ENCODE data around the gene PCBP3. TPM values are rescaled to one million over a fixed set of nuclear protein-coding genes. Genes with fewer than 3 reads are reported as not detected.

The PCBP3 gene
- total and polyA plus RNA-seq, 4 donors = 0.36 to 1.6 (median 0.42) TPM

DNA sequence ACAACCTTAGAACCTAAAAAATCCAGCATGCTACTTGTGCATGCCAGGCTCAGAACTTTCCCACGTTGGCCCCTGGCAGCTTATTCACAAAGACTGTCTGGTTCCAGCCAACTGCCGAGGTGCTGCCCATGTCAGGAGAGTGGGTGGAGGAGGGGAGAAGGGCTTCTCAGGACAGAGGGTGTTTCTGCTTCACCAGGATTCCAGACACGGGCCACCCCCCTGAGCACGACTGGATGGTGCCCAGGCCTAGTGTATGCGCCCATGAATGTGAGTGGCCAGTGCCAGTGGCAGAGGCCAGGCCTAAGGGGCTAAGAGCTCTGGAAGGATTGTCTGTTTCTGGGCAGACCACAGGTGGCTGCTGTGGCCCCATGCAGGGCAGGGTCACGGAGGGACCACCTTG, 189.9 kb downstream of the PCBP3 start:
- no peak for DNase-seq (ENCODE audit: low spot score)
- Histone ChIP-seq H3K4me1 (ENCODE audit: control insufficient read depth in 4 of 4, insufficient read depth in 4 of 4, low read length in 3 of 4) (no peaks in the 10 kb centered on the region), H3K4me3 (ENCODE audit: low read depth in 1 of 3, low read length in 3 of 3) (no peak overlapping the region), H3K27ac (ENCODE audit: low read depth in 1 of 2, low read length in 2 of 2) (no peak overlapping the region), H3K27me3 (ENCODE audit: control insufficient read depth in 4 of 4, insufficient read depth in 4 of 4, low read length in 3 of 4) (no peaks in the 10 kb centered on the region), H3K9me3 (ENCODE audit: control insufficient read depth in 4 of 4, low read length in 3 of 4) (no peaks in the 10 kb centered on the region), H3K36me3 (ENCODE audit: control insufficient read depth in 4 of 4, insufficient read depth in 3 of 4, low read depth in 1 of 4, low read length in 3 of 4) (no peaks in the 10 kb centered on the region), H3K9ac (ENCODE audit: low read depth in 1 of 2, low read length in 2 of 2) (no peak overlapping the region)
- WGBS = 86% methylated on average over 6 of the region's 6 CpGs
- TF ChIP-seq GABPA (IDR thresholded peaks at IDR 0.05 in 1 of 2, conservative IDR thresholded peaks at IDR 0.05 in 1 of 2) = no peak
- TF ChIP-seq, protein P1, sequence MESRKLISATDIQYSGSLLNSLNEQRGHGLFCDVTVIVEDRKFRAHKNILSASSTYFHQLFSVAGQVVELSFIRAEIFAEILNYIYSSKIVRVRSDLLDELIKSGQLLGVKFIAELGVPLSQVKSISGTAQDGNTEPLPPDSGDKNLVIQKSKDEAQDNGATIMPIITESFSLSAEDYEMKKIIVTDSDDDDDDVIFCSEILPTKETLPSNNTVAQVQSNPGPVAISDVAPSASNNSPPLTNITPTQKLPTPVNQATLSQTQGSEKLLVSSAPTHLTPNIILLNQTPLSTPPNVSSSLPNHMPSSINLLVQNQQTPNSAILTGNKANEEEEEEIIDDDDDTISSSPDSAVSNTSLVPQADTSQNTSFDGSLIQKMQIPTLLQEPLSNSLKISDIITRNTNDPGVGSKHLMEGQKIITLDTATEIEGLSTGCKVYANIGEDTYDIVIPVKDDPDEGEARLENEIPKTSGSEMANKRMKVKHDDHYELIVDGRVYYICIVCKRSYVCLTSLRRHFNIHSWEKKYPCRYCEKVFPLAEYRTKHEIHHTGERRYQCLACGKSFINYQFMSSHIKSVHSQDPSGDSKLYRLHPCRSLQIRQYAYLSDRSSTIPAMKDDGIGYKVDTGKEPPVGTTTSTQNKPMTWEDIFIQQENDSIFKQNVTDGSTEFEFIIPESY (IDR thresholded peaks at IDR 0.05) = no peak
- TF ChIP-seq RXRA (IDR thresholded peaks at IDR 0.05) = no peak
- TF ChIP-seq TAF1 (conservative IDR thresholded peaks at IDR 0.05) = no peak
- no peak for TF ChIP-seq REST (IDR thresholded peaks at IDR 0.05)
- no peak for TF ChIP-seq SP1 (IDR thresholded peaks at IDR 0.05)
- TF ChIP-seq HNF4A (conservative IDR thresholded peaks at IDR 0.05) = no peak
- TF ChIP-seq HNF4G (IDR thresholded peaks at IDR 0.05) = no peak

DNA sequence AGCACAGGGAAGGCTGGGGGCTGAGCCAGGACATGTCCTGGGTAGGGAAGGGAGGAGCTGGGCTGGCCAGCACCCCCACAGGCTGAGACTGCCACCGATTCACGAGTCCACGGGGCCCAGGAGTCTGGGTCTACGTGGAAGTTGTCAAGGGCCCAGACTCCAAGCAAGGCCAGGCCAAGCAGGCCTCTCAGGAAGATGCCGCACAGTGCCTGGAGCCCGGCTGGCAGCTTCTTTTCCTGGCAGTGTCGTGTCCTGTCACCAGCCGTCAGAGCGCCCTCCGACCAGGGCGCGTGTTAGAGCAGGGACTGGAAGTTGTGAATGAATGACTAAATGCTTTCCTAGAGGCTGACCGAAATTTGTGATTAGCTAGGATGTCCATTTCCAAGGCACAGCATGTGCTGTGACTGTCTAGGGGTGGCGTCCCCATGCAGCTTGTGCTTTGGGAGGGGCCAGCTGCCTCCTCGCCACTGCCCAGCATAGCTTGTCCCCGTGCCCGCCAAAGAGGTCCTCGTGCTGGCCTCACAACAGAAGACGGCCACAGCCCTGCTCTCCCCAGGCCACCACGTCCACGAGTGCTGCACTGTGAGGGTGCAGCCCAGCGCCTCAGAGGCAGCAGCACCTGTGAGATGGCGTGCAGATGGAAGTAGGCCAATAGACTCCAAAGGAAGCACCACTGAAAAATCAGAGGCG, 190.6 kb downstream of the PCBP3 start:
- DNase-seq (ENCODE audit: low spot score) = no peak
- H3K27me3 ChIP-seq (ENCODE audit: control insufficient read depth in 4 of 4, insufficient read depth in 4 of 4, low read length in 3 of 4) = no peaks in the 10 kb centered on the region
- TF ChIP-seq GABPA (IDR thresholded peaks at IDR 0.05 in 1 of 2, conservative IDR thresholded peaks at IDR 0.05 in 1 of 2) (no peak), NR2F2 (IDR thresholded peaks at IDR 0.05) (no peak), TAF1 (conservative IDR thresholded peaks at IDR 0.05) (no peak), HNF4A (conservative IDR thresholded peaks at IDR 0.05) (no peak), JUND (IDR thresholded peaks at IDR 0.05) (no peak), YY1 (IDR thresholded peaks at IDR 0.05) (no peak), SP1 (IDR thresholded peaks at IDR 0.05) (no peak)
- TF ChIP-seq, protein P2, sequence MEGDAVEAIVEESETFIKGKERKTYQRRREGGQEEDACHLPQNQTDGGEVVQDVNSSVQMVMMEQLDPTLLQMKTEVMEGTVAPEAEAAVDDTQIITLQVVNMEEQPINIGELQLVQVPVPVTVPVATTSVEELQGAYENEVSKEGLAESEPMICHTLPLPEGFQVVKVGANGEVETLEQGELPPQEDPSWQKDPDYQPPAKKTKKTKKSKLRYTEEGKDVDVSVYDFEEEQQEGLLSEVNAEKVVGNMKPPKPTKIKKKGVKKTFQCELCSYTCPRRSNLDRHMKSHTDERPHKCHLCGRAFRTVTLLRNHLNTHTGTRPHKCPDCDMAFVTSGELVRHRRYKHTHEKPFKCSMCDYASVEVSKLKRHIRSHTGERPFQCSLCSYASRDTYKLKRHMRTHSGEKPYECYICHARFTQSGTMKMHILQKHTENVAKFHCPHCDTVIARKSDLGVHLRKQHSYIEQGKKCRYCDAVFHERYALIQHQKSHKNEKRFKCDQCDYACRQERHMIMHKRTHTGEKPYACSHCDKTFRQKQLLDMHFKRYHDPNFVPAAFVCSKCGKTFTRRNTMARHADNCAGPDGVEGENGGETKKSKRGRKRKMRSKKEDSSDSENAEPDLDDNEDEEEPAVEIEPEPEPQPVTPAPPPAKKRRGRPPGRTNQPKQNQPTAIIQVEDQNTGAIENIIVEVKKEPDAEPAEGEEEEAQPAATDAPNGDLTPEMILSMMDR (IDR thresholded peaks at IDR 0.05; ENCODE audit: low read depth, low read length, missing input control) = no peak
- TF ChIP-seq, protein P3, sequence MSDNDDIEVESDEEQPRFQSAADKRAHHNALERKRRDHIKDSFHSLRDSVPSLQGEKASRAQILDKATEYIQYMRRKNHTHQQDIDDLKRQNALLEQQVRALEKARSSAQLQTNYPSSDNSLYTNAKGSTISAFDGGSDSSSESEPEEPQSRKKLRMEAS (IDR thresholded peaks at IDR 0.05) = no peak
- TF ChIP-seq, protein P1 (IDR thresholded peaks at IDR 0.05) = no peak
- no peak overlapping the region for H3K9ac ChIP-seq (ENCODE audit: low read depth in 1 of 2, low read length in 2 of 2)
- no peaks in the 10 kb centered on the region for H3K36me3 ChIP-seq (ENCODE audit: control insufficient read depth in 4 of 4, insufficient read depth in 3 of 4, low read depth in 1 of 4, low read length in 3 of 4)
- no peaks in the 10 kb centered on the region for H3K4me1 ChIP-seq (ENCODE audit: control insufficient read depth in 4 of 4, insufficient read depth in 4 of 4, low read length in 3 of 4)
- H3K9me3 ChIP-seq (ENCODE audit: control insufficient read depth in 4 of 4, low read length in 3 of 4) = no peaks in the 10 kb centered on the region
- WGBS = 94% methylated on average over 24 of the region's 24 CpGs
- H3K4me3 ChIP-seq (ENCODE audit: low read depth in 1 of 3, low read length in 3 of 3) = no peak overlapping the region
- no peak overlapping the region for H3K27ac ChIP-seq (ENCODE audit: low read depth in 1 of 2, low read length in 2 of 2)
